ENCODE data around the gene SNRPA. TPM values are rescaled to one million over a fixed set of nuclear protein-coding genes. Genes with fewer than 3 reads are reported as not detected.

The SNRPA gene
- total and polyA plus RNA-seq, 2 donors (not counting 1 experiment from before 2014, with no cell fraction given), result 92.0 to 147 TPM

GRCh38 chr19:40785526-40785925 lies 34.5 kb downstream of the SNRPA start:
- H2AFZ ChIP-seq (ENCODE audit: insufficient read depth, low read depth, low read length, poor library complexity, severe bottlenecking), result no peak overlapping the region
- no peak overlapping the region for H3K9ac ChIP-seq (ENCODE audit: low read length)
- H3K4me1 ChIP-seq (ENCODE audit: control insufficient read depth in 2 of 2, insufficient read depth in 2 of 2, low read length in 2 of 2), result peaks cover 0 to 3% of the 10 kb centered on the region in 2 donors
- H3K27ac Mint-ChIP-seq, result no peak overlapping the region
- H3K4me3 ChIP-seq (ENCODE audit: control extremely low read depth in 1 of 5, extremely low read depth in 1 of 5, insufficient read depth in 1 of 5, low read depth in 2 of 5, low read length in 4 of 5), result no peak overlapping the region
- H3K4me2 ChIP-seq (replicated peaks; ENCODE audit: low read depth, low read length, poor library complexity, severe bottlenecking), result no peak overlapping the region
- H4K20me1 ChIP-seq (ENCODE audit: control insufficient read depth, insufficient read depth, low read length, poor library complexity, severe bottlenecking), result peaks cover 16% of the 10 kb centered on the region
- no peaks in the 10 kb centered on the region for H3K27me3 ChIP-seq (replicated peaks in 1 of 4; ENCODE audit: control extremely low read depth in 1 of 4, control insufficient read depth in 3 of 4, insufficient read depth in 4 of 4, low read length in 3 of 4)
- H3K27ac ChIP-seq (ENCODE audit: low read length in 2 of 2), result no peak overlapping the region
- no peak for ATAC-seq (ENCODE audit: low read depth)
- H3K36me3 ChIP-seq (replicated peaks in 1 of 2; ENCODE audit: control extremely low read depth in 1 of 2, control insufficient read depth in 1 of 2, extremely low read depth in 1 of 2, insufficient read depth in 2 of 2, low read length in 1 of 2), result peaks cover 0 to 49% of the 10 kb centered on the region in 2 experiments
- WGBS (ENCODE audit: insufficient coverage), result 100% methylated on average over 1 of the region's 1 CpG
- H3K9me3 Mint-ChIP-seq (ENCODE audit: insufficient read depth), result no peaks in the 10 kb centered on the region
- peaks cover 28% of the 10 kb centered on the region for H3K4me1 Mint-ChIP-seq
- DNase-seq, result no peak
- peaks cover 35% of the 10 kb centered on the region for H3K79me2 ChIP-seq (ENCODE audit: control insufficient read depth, insufficient read depth, low read length)
- no peaks in the 10 kb centered on the region for H3K27me3 Mint-ChIP-seq
- TF ChIP-seq EZH2 (IDR thresholded peaks at IDR 0.05; ENCODE audit: borderline replicate concordance, insufficient read depth, low read depth, low read length, poor library complexity, severe bottlenecking), result no peak
- TF ChIP-seq CTCF (IDR thresholded peaks at IDR 0.05), result no peak
- H3K4me3 Mint-ChIP-seq, result no peak overlapping the region
- H3K9me3 ChIP-seq (ENCODE audit: control extremely low read depth in 1 of 3, control insufficient read depth in 2 of 3, insufficient read depth in 1 of 3, low read length in 2 of 3), result no peaks in the 10 kb centered on the region
- intact Hi-C loops (cut with micrococcal nuclease), result no loop called here
- ChIA-PET CTCF (interaction anchor here (0.8 to 1.6 kb wide), 4 partner anchors 8 to 35 kb away, joined by 3 read pairs; partner anchors contain the start of genes ACTMAP and SNRPA), POLR2A (no interaction called here)

GRCh38 chr19:40786060-40787037 lies 35.3 kb downstream of the SNRPA start:
- Histone ChIP-seq H3K79me2 (ENCODE audit: control insufficient read depth, insufficient read depth, low read length) (peaks cover 27% of the 10 kb centered on the region), H3K9ac (ENCODE audit: low read length) (no peak overlapping the region), H3K4me1 (ENCODE audit: control insufficient read depth in 2 of 2, insufficient read depth in 2 of 2, low read length in 2 of 2) (no peaks in the 10 kb centered on the region), H3K9me3 (ENCODE audit: control extremely low read depth in 1 of 3, control insufficient read depth in 2 of 3, insufficient read depth in 1 of 3, low read length in 2 of 3) (no peaks in the 10 kb centered on the region), H3K27me3 (replicated peaks in 1 of 4; ENCODE audit: control extremely low read depth in 1 of 4, control insufficient read depth in 3 of 4, insufficient read depth in 4 of 4, low read length in 3 of 4) (no peaks in the 10 kb centered on the region), H3K4me3 (ENCODE audit: control extremely low read depth in 1 of 5, extremely low read depth in 1 of 5, insufficient read depth in 1 of 5, low read depth in 2 of 5, low read length in 4 of 5) (no peak overlapping the region), H2AFZ (ENCODE audit: insufficient read depth, low read depth, low read length, poor library complexity, severe bottlenecking) (no peak overlapping the region), H3K4me2 (replicated peaks; ENCODE audit: low read depth, low read length, poor library complexity, severe bottlenecking) (no peak overlapping the region), H3K27ac (ENCODE audit: low read length in 2 of 2) (no peak overlapping the region), H4K20me1 (ENCODE audit: control insufficient read depth, insufficient read depth, low read length, poor library complexity, severe bottlenecking) (peaks cover 11% of the 10 kb centered on the region), H3K36me3 (replicated peaks in 1 of 2; ENCODE audit: control extremely low read depth in 1 of 2, control insufficient read depth in 1 of 2, extremely low read depth in 1 of 2, insufficient read depth in 2 of 2, low read length in 1 of 2) (peaks cover under 1 to 45% of the 10 kb centered on the region in 2 experiments)
- H3K9me3 Mint-ChIP-seq (ENCODE audit: insufficient read depth), result no peaks in the 10 kb centered on the region
- H3K27ac Mint-ChIP-seq, result peak overlapping the region; percentile 41
- DNase-seq, result no peak
- ChIA-PET CTCF (interaction anchor here (0.8 to 1.6 kb wide), 5 partner anchors 9 to 36 kb away, joined by 3 read pairs; partner anchors contain the start of genes ACTMAP and SNRPA), POLR2A (interaction anchor here (1.1 to 2.1 kb wide), 2 partner anchors 8 to 12 kb away, joined by 4 to 10 read pairs; partner anchors contain the start of gene RAB4B)
- WGBS (ENCODE audit: insufficient coverage), result 97% methylated on average over 18 of the region's 25 CpGs
- H3K27me3 Mint-ChIP-seq, result no peaks in the 10 kb centered on the region
- no peak for ATAC-seq (ENCODE audit: low read depth)
- TF ChIP-seq EZH2 (IDR thresholded peaks at IDR 0.05; ENCODE audit: borderline replicate concordance, insufficient read depth, low read depth, low read length, poor library complexity, severe bottlenecking) (no peak), CTCF (IDR thresholded peaks at IDR 0.05) (no peak)
- no peak overlapping the region for H3K4me3 Mint-ChIP-seq
- peaks cover 26% of the 10 kb centered on the region for H3K4me1 Mint-ChIP-seq
- intact Hi-C loops (cut with micrococcal nuclease), result no loop called here

Data from B cell (primary cell).